GM21717 (cell line): ENCODE measurements around the gene SLC39A11.

ENCODE experiments used
- ATAC-seq: cut with Tn5 transposase; IDR thresholded peaks from one replicate; pipeline ENCODE4 v1.9.1; 2021; ENCODE audit warnings: mild to moderate bottlenecking, moderate library complexity; ENCODE audit not compliant: unreplicated experiment

The SLC39A11 gene

DNA sequence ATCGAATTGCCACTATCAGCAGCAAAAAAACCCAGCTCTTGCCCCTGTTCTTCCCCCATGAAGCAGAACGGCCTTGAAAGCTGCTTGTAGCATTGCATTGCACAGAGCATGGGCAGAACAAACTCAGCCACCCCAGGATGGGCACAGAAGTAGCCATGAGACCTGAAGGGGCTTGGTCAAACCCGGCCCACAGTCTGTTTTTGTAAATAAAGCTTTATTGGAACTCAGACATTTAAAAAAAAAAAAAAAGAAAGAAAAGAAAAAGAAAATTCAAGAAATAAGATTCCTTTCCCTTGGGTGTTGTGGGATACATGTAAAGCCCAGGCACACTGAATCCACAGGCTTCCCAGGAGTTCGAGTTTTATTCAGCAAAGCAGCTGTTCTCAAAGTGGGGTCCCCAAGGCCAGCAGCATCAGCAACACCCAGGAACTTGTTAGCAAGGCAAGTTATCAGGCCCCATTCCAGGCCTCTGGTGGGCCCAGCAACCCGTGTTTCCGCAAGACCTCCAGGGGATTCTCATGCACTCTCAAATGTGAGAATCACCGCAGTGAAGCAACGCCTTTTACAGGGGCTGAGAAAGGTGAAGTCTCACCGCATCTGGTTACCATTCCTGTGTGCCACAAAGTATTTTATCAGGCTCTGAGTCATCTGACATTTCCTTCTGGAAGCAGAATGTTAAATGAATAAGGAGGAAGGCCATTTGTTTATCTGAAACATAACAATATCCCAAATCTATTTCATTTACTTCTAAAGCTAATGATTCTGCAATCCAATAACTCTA lies 108.2 kb downstream of the SLC39A11 start:
- ATAC-seq: no peak

GRCh38 chr17:72982680-72983079 lies 109.8 kb downstream of the SLC39A11 start:
- no peak for ATAC-seq

GRCh38 chr17:72978593-72979218 lies 113.8 kb downstream of the SLC39A11 start:
- ATAC-seq: no peak

DNA sequence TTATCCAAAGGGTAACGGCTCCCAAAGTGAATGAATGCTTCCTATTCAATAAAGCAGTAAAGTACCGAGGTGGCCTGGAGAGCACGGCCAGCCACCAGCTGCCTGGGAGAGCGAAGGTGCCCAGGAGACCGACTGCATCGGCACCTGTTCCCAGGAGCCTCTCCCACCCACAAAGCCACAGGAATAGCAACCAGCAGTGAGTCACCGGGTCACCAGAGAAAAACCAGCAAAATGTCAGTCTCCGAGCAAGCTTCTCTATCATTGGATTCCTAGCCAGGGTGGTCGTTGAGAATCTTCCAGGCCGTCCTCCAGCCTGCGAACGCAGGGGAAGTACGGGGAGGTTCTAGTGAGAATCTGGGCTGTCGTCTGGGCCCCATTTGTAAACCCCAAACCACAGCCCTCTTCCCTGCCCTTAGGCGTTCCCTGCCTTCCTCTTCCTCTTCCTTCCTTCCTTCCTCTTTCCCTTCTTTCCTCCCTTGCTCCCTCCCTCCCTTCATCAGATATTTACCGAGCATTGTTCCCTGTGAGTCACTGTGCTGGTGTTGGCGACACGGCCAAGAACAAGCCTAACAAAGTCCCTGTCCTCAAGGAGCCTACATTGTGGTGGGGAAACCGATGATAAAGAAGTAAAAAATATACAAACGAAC lies 114.6 kb downstream of the SLC39A11 start:
- ATAC-seq: no peak

DNA sequence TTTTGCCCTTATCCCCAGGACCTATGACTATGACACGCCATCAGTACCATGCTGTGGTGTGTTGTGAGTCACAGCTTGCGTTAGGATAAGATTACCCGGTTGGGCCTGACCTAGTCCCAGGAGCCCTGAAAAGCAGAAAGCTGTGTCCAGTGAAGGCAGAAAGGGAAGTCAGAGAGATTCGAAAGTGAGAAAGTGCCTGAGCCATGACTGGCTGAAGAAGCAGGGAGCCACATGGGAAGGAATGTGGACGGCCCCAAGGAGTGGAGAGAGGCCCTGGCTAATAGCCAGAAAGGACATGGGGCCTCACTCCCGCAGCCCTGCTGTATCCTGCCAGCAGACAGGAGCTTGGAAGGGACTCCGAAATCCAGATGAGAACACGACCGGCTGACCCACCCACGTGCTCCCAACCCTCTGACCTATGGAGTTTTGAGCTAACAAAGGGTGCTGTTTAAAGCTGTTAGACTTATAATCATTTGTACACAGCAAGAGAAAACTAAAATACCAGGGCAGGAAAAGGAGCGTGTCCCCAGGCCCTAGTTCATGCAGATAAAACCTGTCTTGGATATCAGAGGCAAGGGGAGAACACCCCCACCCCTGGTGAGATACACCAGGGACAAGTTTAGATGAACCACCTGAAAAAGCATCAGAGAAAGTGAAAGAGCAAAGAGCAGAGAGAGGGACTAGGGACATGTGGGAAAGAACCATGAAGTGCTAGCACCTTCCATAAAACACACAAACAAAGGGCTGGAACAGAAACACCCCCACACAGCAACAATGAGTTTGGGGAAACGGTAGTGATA lies 115.3 kb downstream of the SLC39A11 start:
- no peak for ATAC-seq

- no peak for ATAC-seq
These were observed 117.0 kb downstream of the SLC39A11 start for GRCh38 chr17:72975509-72975908.

GRCh38 chr17:72974605-72975232 lies 117.8 kb downstream of the SLC39A11 start:
- ATAC-seq: no peak

DNA sequence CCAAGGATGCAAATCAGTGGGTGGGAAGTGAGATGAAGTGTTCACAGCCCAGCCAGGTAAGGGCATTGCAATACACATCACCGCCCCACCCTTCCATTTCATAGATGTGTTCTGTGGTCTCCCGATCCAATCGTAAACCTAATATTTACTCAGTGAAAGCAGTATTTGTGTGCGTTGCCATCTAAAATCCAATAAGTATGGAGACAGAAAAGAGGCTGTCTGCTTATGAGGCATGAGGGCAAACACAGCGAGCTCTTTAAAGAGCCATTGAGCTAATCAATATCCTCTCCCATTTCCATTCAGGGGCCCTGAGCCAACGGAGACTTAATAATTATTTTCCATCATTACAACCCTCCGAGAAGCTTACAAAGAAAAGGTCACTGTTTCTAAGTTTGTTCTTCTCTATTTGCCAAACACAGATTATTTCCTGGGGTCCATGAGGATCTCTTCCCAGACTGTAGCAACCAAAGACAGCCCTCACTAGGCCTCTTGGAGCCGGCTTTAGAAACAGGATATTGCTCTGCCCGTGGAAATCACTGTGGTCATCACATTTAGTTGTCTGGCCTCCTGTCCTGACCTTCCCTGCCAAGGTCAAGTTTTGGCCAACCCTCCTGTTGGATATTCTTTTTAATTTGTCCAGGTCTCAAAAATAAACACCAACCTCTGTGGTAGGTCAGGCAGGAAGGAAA lies 120.1 kb downstream of the SLC39A11 start:
- no peak for ATAC-seq

DNA sequence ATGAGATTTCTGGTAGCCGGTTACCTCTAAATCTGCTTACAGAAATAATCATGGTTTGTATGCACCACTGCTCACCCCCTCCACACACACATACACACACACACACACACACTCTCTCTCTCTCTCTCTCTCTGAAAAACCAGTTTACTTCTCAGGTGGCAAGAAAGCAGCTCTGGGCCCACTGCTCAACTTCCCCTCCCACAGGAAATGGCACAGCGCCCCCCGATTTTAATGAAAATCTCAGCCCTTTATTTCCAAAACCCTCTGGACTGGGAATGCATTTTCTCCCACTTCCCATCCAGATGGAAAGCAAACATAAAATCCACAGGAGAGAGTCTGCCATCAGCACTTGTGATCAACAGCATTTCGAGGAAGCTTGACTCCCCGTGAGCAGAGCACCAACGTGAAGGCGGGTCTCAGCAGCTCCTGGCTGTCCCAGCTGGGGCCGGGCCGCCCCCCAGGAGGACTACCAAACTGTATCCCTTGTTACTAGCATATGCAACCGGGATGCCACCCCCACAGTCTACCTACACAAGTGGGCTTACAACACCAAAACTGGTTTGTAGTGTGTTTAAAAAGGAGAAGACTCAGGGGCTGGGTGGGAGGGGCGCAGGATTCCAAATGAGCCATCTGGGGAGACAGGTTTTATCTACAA lies 121.1 kb downstream of the SLC39A11 start:
- ATAC-seq: no peak

DNA sequence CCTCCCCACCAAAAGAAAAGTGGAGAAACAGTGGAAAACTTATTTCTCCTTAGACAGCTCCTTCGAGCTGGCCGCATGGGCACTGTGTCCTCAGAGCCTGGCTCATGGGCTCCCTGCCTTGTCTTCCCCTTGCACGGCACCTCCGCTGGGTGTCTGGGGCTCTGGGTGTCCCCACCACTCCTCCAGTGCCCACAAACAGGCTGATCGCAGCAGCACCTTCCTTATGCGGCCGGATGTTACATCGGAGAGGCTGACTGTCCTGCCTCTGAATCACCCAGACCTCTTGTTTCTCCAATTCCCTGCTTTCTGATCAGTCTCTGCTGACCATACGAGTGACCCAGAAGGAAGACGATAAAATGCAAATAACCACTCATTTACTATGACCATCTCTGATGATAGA lies 121.7 kb downstream of the SLC39A11 start:
- ATAC-seq: no peak

DNA sequence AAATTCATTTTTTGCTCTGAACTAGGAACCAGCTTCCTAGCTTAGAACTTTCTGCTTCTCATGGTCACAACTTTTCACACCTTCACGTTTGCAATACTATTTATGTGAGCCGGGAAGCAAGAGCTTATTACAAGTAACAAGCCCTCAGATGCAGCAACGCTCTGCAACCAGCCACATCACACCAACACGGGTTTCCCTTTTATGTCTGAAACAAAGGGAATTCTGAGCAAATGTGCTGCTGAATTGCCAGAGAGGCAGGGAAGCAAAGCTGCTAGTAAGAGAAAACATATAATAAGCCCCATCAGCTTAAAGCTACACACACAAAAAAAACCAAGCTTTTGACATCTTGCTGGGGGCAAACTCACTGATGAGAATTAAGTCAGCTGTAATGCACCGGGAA lies 122.2 kb downstream of the SLC39A11 start:
- no peak for ATAC-seq

GRCh38 chr17:72969293-72969906 lies 123.1 kb downstream of the SLC39A11 start:
- ATAC-seq: no peak

DNA sequence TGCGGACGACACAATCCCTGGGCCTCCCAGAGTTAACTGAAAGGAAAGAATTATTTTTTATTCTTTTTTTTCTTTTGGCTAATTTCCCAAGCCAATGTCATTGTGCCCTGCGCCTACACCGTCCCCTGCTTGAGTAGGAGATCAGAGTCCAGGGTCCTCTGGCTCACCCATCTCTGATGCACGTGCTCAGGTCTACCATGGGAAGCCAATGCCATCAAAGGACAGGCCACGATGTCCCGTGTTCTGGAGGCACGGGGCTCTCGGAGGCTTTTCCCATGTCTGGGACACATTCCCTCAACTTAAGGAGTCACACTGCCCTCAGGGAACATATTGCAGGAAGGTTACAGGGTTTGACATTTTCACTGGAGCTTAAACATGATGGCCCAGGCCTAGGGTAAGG lies 123.7 kb downstream of the SLC39A11 start:
- ATAC-seq: no peak

DNA sequence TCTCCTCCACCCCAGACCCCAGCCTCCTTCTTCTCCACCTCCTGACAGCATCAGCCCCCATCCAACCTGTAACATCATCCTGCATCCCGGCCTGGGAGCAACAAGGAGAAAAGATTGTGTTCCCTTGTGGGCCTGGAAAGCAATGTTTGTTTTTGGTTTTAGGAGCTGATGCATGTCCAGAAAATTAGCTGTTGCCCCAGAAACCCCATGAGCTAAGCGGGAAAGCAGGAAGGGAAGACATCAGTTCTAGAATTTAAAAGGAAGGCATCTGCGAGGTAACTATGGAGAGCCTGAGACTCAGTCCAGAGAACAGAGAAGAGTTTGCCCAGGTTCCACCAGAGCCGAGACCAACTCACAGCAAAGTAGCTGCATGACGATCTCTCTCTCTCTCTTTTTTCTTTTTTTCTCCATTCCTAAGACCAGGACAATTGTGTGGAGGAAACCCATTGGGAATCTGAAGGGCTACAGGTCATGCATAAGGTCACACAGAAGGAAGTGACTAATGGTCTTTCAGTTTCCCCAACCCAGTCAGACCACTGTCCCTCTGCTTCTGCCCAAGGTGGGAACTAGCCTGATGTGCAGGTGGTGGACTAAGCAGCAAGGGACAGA lies 124.4 kb downstream of the SLC39A11 start:
- no peak for ATAC-seq

DNA sequence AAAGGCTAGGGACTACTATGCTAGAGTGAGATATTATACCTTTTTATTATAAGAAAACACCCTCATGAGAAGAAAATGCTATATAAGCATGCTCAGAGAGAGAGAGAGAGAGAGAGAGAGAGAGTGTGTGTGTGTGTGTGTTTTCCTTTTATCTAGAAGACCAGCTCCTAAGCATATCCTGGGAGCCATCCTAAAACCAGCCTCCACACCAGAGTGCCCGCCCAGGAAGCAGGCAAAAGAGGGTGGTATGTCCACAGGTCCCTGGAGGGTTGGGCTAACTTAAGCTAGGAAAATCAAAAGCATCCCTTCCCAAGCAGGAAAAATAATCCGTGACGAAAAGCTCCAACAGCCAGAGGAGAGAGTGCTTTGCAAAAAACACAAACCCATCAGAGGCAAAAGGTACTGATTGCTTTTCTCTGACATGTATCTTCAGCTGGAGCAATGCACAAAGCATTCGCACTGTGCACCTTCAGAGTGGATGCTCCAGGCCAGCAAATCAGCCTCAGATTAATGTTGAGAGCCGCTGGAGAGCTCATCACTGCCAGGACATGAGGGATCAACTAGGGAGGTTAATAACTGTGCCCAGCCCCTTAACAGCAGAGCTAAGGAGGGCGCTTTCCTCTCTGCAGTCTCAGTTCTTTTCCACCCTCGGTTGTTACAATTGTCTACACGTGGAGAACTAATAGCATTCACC lies 125.1 kb downstream of the SLC39A11 start:
- ATAC-seq: no peak

- ATAC-seq: no peak
These were observed 130.4 kb downstream of the SLC39A11 start for GRCh38 chr17:72962106-72962505.

DNA sequence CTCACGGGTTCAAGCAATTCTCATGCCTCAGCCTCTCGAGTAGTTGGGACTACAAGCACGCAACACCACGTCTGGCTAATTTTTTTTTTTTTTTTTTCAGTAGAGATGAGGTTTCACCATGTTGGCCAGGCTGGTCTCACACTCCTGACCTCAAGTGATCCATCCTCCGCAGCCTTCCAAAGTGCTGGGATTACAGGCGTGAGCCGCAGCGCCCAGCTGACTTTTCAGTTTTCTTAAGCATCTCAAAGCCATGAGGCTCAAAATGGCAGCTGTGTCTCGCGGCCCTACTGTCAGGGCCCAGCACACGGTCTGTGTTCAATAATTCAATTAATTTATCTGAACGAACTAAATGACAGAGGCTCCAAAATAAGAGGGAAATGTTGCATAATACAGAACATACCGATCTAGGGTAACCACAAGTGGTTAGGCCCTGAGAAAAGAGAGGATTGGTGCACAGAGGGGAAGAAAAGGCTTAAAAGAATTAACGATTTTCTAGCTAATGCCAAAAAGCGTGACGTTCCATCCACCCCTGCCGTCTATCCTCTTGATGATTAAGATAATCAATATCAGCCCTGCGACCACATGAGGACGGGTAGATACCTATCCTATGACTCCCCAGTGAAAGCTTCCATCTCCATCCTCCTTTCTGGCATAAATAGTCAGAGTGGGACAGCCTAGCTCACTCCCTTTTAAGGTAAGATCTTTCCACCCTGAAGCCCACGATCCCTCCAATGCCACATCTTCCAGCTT lies 136.9 kb downstream of the SLC39A11 start:
- ATAC-seq: no peak

GRCh38 chr17:72954579-72954978 lies 137.9 kb downstream of the SLC39A11 start:
- ATAC-seq: no peak
